GM19467 (cell line): ENCODE results near the gene SLC16A6.
"Not testable (repeated sequence)": the region's sequence is repeated elsewhere in the genome, so short reads cannot be mapped to it uniquely, and the experiment has no call there.

Experiments used
- ATAC-seq: cut with Tn5 transposase; IDR thresholded peaks from one replicate; pipeline ENCODE4 v1.9.1; 2021; ENCODE audit warnings: mild to moderate bottlenecking, moderate library complexity; ENCODE audit not compliant: unreplicated experiment

SLC16A6 gene

GRCh38 chr17:68314916-68315535 lies 24.1 kb upstream of the SLC16A6 start:
- no peak for ATAC-seq

- ATAC-seq, result no peak
These were observed 19.2 kb upstream of the SLC16A6 start for GRCh38 chr17:68310152-68310551.

DNA sequence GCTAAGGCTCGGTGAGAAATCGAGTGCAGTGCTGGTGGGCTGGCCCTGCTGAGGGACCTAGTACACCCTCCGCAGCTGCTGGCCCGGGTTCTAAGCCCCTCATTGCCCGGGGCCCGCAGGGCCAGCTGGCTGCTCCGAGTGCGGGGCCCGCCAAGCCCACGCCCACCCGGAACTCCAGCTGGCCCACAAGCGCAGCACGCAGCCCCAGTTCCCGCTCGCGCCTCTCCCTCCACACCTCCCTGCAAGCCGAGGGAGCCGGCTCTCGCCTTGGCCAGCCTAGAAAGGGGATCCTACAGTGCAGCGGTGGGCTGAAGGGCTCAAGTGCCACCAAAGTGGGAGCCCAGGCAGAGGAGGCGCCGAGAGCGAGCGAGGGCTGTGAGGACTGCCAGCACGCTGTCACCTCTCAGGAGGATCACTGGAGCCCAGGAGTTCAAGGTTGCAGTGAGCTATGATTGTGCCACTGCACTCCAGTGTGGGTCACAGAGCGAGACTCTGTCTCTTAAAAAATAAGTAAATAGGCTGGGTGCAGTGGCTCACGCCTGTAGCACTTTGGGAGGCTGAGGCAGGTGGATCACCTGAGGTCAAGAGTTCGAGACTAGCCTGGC lies 18.2 kb upstream of the SLC16A6 start:
- ATAC-seq, result not testable (repeated sequence)

GRCh38 chr17:68308486-68308885 lies 17.6 kb upstream of the SLC16A6 start:
- not testable (repeated sequence) for ATAC-seq

GRCh38 chr17:68307443-68307842 lies 16.5 kb upstream of the SLC16A6 start:
- no peak for ATAC-seq

- ATAC-seq, result no peak
These were observed 15.9 kb upstream of the SLC16A6 start for GRCh38 chr17:68306819-68307218.

DNA sequence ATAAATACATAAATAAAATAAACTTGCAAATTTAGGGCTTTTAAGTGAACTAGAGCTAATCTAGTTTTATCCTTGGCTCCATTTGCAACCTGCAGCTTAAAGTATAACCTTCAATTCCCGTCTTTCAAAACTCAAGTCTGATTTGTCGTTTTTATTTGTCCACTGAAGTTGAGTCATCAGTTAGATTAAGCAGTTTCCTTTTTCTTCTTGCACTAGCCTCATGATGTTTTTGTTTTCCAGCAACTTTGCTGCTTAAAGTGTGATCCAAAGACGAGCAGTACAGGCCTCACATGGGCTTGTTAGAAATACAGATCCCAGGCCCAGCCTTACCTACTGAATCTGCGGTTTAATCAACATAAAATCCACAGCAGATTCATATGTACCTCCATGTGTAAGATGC lies 14.2 kb upstream of the SLC16A6 start:
- ATAC-seq, result no peak

DNA sequence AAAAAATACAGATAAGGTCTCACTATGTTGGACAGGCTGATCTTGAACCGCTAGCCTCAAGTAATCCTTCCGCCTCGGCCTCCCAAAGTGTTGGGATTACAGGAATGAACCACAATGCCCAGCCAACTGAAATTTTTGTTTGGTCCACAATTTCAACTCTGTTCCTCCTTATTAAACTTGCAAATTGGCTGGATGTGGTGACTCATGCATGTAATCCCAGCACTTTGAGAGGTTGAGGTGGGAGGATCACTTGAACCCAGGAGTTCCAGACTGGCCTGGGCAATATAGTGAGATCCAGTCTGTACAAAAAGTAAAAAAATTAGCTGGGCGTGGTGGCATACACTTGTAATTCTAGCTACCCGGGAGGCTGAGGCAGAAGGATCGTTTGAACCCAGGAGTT lies 13.8 kb upstream of the SLC16A6 start:
- ATAC-seq, result no peak

GRCh38 chr17:68302666-68303065 lies 11.7 kb upstream of the SLC16A6 start:
- no peak for ATAC-seq

- no peak for ATAC-seq
These were observed 11.2 kb upstream of the SLC16A6 start for GRCh38 chr17:68302066-68302564.

- no peak for ATAC-seq
These were observed 10.6 kb upstream of the SLC16A6 start for GRCh38 chr17:68301438-68301959.

DNA sequence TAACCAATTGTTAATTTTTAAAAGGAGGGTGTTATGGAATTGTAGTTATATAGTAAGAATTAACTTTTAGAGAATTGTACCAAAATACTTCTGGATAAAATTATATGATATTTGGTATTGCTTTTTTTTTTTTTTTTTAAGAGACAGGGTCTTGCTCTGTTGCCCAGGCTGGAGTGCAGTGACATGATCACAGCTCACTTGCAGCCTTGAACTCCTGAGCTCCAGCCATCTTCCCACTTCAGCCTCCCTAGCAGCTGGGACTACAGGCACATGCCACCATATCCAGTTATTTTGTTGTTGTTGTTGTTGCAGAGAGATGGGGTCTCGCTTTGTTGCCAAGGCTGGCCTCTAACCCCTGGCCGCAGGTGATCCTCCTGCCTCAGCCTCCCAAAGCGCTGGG lies 8.9 kb upstream of the SLC16A6 start:
- no peak for ATAC-seq

GRCh38 chr17:68298601-68299000 lies 7.7 kb upstream of the SLC16A6 start:
- no peak for ATAC-seq

DNA sequence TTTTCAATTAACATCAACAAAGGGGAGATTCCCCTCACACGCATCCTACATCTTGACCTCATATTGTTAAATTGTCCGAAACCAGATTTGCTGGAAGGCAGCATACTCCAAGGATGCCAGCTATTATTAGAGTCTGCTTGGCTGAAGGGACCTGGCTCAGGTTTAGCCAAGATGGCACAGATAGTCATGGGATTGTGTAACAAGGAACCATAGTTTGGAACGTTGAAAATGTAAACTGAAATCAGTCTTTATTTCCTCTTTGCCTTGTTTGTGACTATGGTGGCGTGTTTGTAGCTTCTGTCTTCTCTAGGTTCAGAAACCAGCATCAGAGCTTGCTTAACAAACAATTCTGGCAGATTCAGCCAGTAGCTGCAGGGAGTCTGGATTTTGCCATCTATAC lies 6.3 kb upstream of the SLC16A6 start:
- ATAC-seq, result no peak

GRCh38 chr17:68296217-68297191 lies 5.6 kb upstream of the SLC16A6 start:
- ATAC-seq, result no peak

- no peak for ATAC-seq
These were observed 4.2 kb upstream of the SLC16A6 start for GRCh38 chr17:68295086-68295485.

- ATAC-seq, result no peak
These were observed 3.7 kb upstream of the SLC16A6 start for GRCh38 chr17:68294617-68295016.

DNA sequence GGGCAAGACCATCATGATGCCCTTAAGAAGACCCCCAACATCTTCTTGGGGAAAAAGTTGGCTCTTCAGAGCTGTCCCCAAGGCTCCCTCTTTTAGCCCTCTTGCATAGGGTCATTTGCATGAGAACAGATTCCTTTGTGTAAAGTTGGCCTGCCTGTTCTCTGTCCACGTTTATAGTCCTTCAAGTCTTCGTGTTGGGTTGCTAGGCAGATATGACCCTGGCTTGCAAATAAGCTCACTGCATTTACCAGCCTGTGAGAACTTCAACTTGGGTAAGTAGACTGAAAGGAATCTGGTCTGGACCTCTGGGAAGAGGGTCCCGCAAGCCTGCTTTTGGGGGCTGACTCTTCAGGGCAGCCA lies 3.2 kb upstream of the SLC16A6 start:
- ATAC-seq, result no peak

DNA sequence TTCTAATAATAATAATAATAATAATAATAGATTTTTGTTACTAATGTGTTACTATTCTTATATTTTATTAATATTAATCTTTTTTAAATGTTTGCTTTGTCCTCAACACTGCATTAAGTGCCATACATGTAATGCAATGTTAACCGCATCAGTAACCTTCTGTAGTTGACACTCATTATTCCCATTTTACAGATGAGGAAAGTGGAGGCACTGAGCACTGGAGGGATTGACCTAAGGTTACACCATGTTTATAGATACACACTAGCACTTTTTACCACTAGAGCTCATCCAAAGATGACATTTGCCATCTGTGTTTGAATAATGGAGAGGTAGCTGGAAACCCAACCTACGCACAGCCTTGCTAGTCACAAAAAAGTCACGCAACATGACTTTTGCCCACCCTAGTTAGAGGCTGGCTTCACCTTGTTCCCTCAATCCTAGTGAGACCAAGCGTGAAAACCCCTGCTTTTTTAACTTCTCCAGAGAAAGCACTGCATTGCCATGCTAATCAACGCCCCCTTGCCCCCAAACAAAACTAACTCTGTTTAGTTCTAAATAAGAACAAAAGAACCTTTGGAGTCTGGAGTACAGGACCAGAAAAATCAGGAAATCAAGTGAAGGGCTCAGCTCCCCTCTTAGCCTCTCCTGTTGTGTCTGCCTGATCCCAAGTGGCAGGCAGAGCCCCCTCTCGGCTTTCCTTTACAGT lies 2.7 kb upstream of the SLC16A6 start:
- ATAC-seq, result no peak

GRCh38 chr17:68292689-68293040 lies 1.7 kb upstream of the SLC16A6 start:
- no peak for ATAC-seq
